Gastroesophageal sphincter (tissue), 4 donors: ENCODE results near the gene TMX3. TPM values are rescaled to one million over a fixed set of nuclear protein-coding genes. Genes with fewer than 3 reads are reported as not detected.

ENCODE experiments used
- ATAC-seq: fragments of 150-250 bp; one replicate; pipeline ENCODE4 v1.9.1; 2016; ENCODE audit warnings: mild to moderate bottlenecking, moderate library complexity
- H3K27ac ChIP-seq, 4 donors: fragments of 200-600 bp; sonication (generic) in 3 of 4; 1 replicate in 3 of 4; 2 replicates in 1 of 4; pipeline ENCODE4 v1.5.1; 2016 to 2019
- H3K27me3 ChIP-seq: fragments of 200-600 bp; sonication (generic); one replicate; pipeline ENCODE4 v1.5.1; 2019
- H3K36me3 ChIP-seq, 2 donors: fragments of 200-600 bp; sonication (generic); one replicate each; pipeline ENCODE4 v1.5.1; 2019; ENCODE audit warnings: control low read depth in 1 of 2
- H3K4me1 ChIP-seq, 3 donors: fragments of 200-600 bp; sonication (generic); 1 replicate in 2 of 3; 2 replicates in 1 of 3; pipeline ENCODE4 v1.5.1; 2016 to 2019; ENCODE audit warnings: control low read depth in 2 of 3
- H3K4me3 ChIP-seq, 2 donors: fragments of 200-600 bp; sonication (generic); one replicate each; pipeline ENCODE4 v1.5.1; 2019; ENCODE audit warnings: mild to moderate bottlenecking in 1 of 2, moderate library complexity in 1 of 2
- H3K9me3 ChIP-seq, 3 donors: fragments of 200-600 bp; sonication (generic); one replicate each; pipeline ENCODE4 v1.5.1; 2017 to 2019; ENCODE audit warnings: control low read depth in 2 of 3
- EP300 ChIP-seq: sonication (generic); formaldehyde crosslinking; IDR thresholded peaks from one replicate; pipeline ENCODE4 v1.6.1; 2017; ENCODE audit warnings: antibody characterized with exemption, mild to moderate bottlenecking
- POLR2A ChIP-seq, 2 donors: fragments of 450-650 bp; IDR thresholded peaks; one replicate each; pipeline ENCODE4 v1.6.1; 2017; ENCODE audit warnings: antibody characterized with exemption in 2 of 2, mild to moderate bottlenecking in 2 of 2, moderate library complexity in 1 of 2
- POLR2AphosphoS5 ChIP-seq: sonication (generic); formaldehyde crosslinking; IDR thresholded peaks from one replicate; pipeline ENCODE4 v1.6.1; 2017; ENCODE audit warnings: antibody characterized with exemption
- WGBS, 2 donors: methylation state at CpG; one replicate each; pipeline ENCODE4 v1.1.5; 2018; ENCODE audit warnings: low coverage in 1 of 2; 5-methylcytosine and 5-hydroxymethylcytosine counted together
- total RNA-seq, 4 donors: library from RNA; depleted of rRNA; stranded (reverse); fragments of >200 nt; gene quantifications; one replicate each; pipeline ENCODE4 v1.1.0, GENCODE V29; 2016
- TF ChIP-seq, protein P1 (sequence below), 4 experiments: fragments of 200-600 bp in 2 of 4; fragments of 450-650 bp in 2 of 4; sonication (generic) in 1 of 4; IDR thresholded peaks; one replicate each; pipeline ENCODE4 v1.5.1; 2017 to 2019; ENCODE audit warnings: antibody characterized with exemption in 4 of 4, mild to moderate bottlenecking in 2 of 4, moderate library complexity in 2 of 4

The TMX3 gene
- total RNA-seq, 4 donors from 2014 or later = 30.5 to 43.3 (median 33.3) TPM

DNA sequence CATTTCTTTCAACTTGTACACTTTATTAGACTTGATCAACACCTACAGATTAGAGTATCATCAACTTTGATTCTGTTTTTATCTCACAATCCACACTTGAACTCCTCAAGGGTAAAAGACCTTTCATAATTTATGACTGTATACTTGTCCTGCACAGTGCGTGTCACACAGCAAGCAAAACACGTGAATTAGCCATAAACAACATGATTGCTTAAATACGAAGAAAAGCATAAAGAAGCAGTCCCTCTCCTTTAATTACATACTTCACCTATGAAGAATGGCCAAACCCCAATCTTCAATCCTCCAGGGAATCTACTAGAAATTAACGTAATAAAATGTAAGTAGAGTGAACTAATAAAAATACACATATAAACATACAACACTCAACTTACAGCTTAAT lies 13.6 kb downstream of the TMX3 start:
- TF ChIP-seq EP300 = no peak
- TF ChIP-seq POLR2AphosphoS5 = no peak
- no peak for TF ChIP-seq POLR2A (IDR thresholded peaks at IDR 0.05)
- TF ChIP-seq, protein P1, sequence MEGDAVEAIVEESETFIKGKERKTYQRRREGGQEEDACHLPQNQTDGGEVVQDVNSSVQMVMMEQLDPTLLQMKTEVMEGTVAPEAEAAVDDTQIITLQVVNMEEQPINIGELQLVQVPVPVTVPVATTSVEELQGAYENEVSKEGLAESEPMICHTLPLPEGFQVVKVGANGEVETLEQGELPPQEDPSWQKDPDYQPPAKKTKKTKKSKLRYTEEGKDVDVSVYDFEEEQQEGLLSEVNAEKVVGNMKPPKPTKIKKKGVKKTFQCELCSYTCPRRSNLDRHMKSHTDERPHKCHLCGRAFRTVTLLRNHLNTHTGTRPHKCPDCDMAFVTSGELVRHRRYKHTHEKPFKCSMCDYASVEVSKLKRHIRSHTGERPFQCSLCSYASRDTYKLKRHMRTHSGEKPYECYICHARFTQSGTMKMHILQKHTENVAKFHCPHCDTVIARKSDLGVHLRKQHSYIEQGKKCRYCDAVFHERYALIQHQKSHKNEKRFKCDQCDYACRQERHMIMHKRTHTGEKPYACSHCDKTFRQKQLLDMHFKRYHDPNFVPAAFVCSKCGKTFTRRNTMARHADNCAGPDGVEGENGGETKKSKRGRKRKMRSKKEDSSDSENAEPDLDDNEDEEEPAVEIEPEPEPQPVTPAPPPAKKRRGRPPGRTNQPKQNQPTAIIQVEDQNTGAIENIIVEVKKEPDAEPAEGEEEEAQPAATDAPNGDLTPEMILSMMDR (IDR thresholded peaks at IDR 0.05) = no peak
- 90 to 98% methylated on average over 4 of the region's 4 CpGs for WGBS, 2 donors
- no peak overlapping the region for H3K4me3 ChIP-seq
- H3K36me3 ChIP-seq = peaks cover 0 to 39% of the 10 kb centered on the region in 2 donors
- no peak for ATAC-seq
- no peaks in the 10 kb centered on the region for H3K27me3 ChIP-seq
- H3K27ac ChIP-seq = no peak overlapping the region
- no peaks in the 10 kb centered on the region for H3K4me1 ChIP-seq
- no peaks in the 10 kb centered on the region for H3K9me3 ChIP-seq

DNA sequence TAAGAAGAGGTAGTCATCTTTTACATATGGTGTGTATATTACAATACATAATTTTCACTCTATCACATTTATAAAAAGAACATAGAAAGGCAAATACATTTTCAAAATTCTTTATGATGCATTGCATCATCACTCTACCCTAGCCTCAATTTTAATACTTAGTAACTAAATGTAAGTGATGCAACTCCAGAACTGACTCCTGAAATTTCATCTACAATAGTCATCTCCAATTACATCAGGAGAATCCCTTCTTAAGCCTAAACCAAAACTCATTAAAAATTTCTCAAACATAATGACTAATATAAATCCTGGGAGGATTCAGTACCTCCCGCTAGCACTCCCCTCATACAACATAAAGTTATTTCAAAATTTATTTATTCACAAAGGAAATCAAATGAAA lies 15.9 kb downstream of the TMX3 start:
- no peak for ATAC-seq
- WGBS, 2 donors = 81 to 100% methylated on average over 1 of the region's 1 CpG

DNA sequence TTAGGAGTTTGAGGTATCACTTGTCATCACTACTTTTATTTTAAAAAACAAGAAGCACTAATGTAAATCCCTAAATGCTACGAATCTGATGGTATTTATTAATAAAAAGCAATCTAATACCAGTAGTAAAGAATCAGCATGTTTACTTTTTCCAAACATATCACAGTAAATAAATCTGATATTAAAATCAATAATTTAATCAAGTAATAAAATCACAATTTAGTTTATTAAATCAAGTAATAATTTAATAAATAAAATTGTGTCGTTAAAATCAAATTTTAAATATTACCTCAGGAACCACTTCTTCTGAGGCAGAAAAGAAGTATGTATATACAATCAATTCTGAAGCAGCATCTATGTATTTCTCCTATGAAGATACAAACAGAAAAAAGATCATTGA lies 18.0 kb downstream of the TMX3 start:
- 98 to 100% methylated on average over 2 of the region's 2 CpGs for whole genome bisulfite sequencing, 2 donors
- Histone ChIP-seq H3K4me3 (no peak overlapping the region), H3K27me3 (no peaks in the 10 kb centered on the region), H3K4me1 (no peaks in the 10 kb centered on the region), H3K36me3 (peaks cover 0 to 55% of the 10 kb centered on the region in 2 donors), H3K27ac (no peak overlapping the region), H3K9me3 (no peaks in the 10 kb centered on the region)
- ATAC-seq = no peak
- TF ChIP-seq, protein P1 (IDR thresholded peaks at IDR 0.05) = no peak
- TF ChIP-seq EP300 (no peak), POLR2AphosphoS5 (no peak), POLR2A (IDR thresholded peaks at IDR 0.05) (no peak)

More for the DNA sequence above, 15.9 kb downstream of the TMX3 start:
- Histone ChIP-seq H3K9me3 (no peaks in the 10 kb centered on the region), H3K4me3 (no peak overlapping the region), H3K27ac (no peak overlapping the region), H3K4me1 (no peaks in the 10 kb centered on the region), H3K27me3 (no peaks in the 10 kb centered on the region), H3K36me3 (peaks cover 0 to 43% of the 10 kb centered on the region in 2 donors)
- TF ChIP-seq, protein P1 (IDR thresholded peaks at IDR 0.05) = no peak
- TF ChIP-seq POLR2A (IDR thresholded peaks at IDR 0.05) (no peak), EP300 (no peak), POLR2AphosphoS5 (no peak)

DNA sequence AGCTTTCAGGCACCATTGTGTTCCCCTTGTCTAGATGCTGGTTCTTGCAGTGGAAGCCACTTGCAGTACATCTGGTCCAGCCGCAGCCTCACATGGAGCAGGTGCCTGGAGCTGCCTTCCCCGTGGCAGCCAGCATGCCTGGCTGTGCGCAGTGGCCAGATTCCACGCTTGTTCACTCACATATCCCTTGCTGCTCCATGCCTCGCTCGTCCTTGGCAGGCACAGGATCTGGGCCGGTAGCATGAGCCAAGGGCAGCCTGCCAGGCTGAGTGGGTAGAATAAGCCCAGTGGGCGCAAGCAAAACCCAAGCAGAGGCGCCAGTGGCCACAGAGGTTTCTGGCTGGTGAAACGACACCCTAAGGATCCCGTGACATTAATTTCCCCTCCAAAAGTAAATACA lies 20.6 kb downstream of the TMX3 start:
- Histone ChIP-seq H3K36me3 (peaks cover 0 to 78% of the 10 kb centered on the region in 2 donors), H3K4me1 (no peaks in the 10 kb centered on the region), H3K4me3 (no peak overlapping the region), H3K27ac (no peak overlapping the region), H3K27me3 (no peaks in the 10 kb centered on the region), H3K9me3 (no peaks in the 10 kb centered on the region)
- TF ChIP-seq EP300 (no peak), POLR2AphosphoS5 (no peak), POLR2A (IDR thresholded peaks at IDR 0.05) (no peak)
- TF ChIP-seq, protein P1 (IDR thresholded peaks at IDR 0.05) = no peak
- 81% methylated on average over 7 of the region's 11 CpGs; no CpG with 5 or more reads in 1 of the 2 donors for WGBS, 2 donors
- no peak for ATAC-seq

DNA sequence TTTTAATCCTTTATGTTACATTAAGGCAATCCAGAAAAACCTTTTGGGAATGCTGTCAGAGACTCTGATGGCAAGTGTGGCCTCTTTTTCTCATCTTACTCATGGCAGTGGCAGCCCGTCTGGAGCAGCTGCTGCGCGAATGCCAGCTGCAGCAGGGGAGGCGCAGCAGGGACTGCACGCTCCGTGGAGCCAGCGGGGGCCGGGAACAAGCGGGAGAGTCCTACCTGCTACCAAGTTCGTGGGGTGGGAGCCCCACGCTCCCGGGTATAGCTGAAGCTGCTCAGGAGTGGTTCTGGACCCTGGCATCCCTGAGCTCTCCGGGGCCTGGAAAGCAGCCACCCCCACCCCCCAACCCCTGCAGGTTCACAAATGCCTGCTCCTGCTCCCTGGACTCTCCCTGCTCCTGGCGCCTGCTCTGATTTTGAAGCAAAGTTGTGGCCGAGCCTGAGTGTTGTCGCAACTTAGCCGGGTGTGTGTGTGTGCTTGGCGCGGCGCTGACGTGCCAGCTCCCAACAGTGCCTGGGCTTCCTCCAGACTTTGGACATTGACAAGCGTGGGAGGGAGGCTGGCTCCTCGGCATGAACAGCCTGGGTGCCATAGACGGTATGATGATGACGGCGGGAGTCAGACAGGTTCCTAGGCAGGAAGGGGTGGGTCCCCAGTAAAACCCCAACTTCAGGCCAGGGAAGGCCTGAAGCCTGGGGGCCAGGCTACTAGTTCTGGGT lies 21.7 kb downstream of the TMX3 start:
- Histone ChIP-seq H3K27me3 (no peaks in the 10 kb centered on the region), H3K4me3 (no peak overlapping the region), H3K9me3 (no peaks in the 10 kb centered on the region), H3K4me1 (no peaks in the 10 kb centered on the region), H3K36me3 (peaks cover 0 to 87% of the 10 kb centered on the region in 2 donors), H3K27ac (no peak overlapping the region)
- ATAC-seq = no peak
- WGBS, 2 donors = 95 to 100% methylated on average over 1 to 14 of the region's 26 CpGs
- no peak for TF ChIP-seq POLR2AphosphoS5
- TF ChIP-seq, protein P1 (IDR thresholded peaks at IDR 0.05) = no peak
- no peak for TF ChIP-seq POLR2A (IDR thresholded peaks at IDR 0.05)
- no peak for TF ChIP-seq EP300
